Effector CD8-positive, alpha-beta T cell (primary cell): ENCODE results near the gene TRAPPC1.

Experiments
- DNase-seq: peaks from one replicate; lab custom pipeline; 2025; lab: John Stamatoyannopoulos, UW

The TRAPPC1 gene

DNA sequence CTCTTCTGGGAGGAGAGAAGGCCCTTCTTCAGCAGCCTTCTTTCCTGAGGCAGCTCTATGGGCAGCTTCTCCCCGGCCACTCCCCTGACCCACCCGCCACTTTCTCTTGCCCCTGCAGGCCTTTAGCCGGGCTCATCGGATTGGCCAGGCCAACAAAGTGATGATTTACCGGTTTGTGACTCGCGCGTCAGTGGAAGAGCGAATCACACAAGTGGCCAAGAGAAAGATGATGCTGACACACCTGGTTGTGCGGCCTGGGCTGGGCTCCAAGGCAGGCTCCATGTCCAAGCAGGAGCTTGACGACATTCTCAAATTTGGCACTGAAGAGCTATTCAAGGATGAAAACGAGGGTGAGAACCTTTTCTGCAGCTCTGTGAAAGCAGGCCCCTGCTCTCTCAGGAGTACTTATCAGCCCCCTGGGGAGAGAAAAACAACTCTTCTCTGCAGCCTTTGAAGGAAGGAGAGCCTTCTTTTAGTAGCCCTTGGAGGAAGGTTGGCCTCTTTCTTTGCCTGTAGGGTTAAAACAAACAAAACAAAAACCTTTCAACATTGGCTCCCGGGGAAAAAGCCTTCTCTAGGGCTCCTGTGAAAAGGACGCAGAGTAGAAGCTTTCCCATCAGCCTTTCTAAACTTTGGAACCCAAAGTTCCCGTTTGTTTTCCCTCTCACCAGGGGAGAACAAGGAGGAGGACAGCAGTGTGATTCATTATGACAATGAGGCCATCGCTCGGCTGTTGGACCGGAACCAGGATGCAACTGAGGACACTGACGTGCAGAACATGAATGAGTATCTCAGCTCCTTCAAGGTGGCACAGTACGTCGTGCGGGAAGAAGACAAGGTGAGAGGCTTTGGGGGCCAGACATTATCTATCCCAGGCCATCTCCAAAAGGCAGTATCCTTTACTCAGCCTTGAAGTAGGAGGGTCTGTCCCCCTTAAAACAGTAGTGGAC lies 28.3 kb downstream of the TRAPPC1 start:
- no peak for DNase-seq

DNA sequence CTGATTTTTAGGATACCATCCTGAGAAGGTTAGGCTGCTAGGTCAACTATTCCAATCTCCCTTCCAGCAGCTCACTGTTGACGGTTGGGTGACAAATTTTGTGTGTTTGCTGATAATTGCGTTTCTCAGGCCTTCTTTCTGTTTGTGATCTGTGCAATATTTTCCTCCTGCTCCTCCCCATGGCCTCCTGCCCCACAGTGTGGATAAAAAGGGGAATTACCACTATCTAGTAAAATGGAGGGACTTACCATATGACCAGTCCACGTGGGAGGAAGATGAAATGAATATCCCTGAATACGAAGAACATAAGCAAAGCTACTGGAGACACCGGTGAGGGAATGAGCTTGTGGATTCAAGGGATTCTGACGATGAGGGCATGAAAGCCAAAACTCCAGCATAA lies 34.0 kb downstream of the TRAPPC1 start:
- DNase-seq, result no peak

DNA sequence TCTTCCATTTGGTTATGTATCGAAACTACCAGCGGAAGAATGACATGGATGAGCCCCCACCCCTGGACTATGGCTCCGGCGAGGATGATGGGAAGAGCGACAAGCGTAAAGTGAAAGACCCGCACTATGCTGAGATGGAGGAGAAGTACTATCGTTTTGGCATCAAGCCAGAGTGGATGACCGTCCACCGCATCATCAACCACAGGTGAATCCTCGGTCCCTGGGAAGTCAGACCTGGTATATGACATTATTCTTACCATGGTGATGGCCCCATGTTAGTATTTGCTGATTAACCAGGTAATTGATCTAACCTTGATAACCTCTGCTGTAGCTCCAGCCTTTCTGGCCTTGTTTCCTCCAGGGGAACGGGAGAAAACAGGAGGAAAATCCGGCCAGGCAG lies 34.7 kb downstream of the TRAPPC1 start:
- no peak for DNase-seq

DNA sequence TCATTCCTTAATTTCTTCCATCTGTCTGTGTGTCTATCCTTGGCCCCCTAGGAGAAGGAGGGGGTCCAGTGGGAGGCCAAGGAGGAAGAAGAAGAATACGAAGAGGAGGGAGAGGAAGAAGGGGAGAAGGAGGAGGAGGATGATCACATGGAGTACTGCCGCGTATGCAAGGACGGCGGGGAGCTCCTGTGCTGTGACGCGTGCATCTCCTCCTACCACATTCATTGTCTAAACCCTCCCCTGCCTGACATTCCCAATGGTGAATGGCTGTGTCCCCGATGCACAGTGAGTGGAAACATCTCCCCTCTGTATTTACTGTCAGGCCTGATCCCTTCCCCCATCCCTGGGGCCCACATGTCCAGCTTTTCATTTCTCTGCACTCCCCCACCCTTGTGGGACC lies 36.9 kb downstream of the TRAPPC1 start:
- no peak for DNase-seq

DNA sequence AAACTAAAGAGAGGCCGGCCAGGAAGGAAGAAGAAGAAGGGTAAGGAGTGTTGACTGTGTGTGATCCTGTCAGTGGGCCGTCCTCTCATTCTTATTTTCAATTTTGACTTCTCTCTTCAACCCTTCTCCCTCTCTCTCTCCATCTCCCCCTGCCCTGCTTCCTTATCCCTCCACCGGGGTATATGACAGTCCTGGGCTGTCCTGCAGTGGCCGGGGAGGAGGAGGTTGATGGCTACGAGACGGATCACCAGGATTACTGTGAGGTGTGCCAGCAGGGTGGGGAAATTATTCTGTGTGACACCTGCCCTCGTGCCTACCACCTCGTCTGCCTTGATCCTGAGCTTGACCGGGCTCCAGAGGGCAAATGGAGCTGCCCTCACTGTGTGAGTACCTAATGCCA lies 37.5 kb downstream of the TRAPPC1 start:
- DNase-seq, result no peak

DNA sequence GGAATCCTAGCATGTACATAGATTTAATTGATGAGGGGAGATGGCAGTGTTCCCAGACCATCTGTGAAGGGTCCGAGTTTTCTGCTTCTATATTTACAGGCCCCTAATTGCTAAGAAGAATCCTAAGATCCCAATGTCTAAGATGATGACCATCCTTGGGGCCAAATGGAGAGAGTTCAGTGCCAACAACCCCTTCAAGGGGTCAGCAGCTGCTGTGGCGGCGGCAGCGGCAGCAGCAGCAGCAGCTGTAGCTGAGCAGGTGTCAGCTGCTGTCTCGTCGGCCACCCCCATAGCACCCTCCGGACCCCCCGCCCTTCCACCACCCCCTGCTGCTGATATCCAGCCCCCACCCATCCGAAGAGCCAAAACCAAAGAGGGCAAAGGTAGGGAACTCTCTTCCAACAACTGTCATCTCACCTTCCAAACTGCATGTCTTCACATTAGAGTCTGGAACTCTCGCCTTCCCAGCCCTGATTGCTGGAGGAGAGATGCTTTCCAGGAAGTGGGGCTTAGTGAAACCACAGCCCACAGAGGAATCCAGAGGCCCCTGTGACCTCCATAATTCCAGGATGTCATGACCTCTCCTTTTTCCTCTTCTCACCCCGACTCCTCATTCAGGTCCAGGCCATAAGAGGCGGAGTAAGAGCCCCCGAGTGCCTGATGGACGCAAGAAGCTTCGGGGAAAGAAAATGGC lies 38.4 kb downstream of the TRAPPC1 start:
- DNase-seq, result no peak

DNA sequence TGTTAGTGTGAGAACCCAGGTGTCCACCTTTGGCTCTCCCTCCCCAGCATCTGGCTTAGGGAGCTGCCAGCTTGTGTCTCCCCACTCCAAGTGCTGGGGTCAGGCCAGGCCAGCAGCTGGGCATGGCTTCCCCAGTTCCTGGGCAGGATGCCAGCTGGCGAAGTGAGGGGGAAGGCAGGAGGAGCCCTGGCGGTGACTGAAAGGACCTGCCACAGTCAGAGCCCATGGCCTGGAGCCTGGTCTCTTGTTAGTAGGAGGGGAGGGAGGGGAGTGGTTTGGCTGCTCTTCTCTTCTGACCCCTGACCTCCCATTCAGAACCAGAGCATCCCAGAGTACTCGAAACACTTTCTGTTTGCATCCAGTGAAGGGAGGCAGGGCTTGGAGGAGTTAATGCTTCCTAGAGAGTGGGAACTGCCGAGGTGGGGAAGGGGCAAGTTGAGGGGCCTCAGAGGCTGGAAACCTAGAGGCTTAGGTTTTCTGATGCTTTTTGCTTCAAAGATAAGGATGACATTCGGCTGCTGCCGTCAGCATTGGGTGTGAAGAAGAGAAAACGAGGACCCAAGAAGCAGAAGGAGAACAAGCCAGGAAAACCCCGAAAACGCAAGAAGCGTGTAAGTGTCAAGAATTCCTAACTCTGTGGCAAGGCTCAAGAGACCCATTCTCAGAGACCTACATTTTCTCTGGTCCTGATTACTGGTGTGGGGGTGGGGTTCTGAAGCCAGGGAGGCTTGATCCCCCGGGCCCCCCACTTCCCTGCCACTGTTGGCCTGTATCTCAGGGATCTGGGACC lies 42.4 kb downstream of the TRAPPC1 start:
- DNase-seq, result peak; percentile 21

DNA sequence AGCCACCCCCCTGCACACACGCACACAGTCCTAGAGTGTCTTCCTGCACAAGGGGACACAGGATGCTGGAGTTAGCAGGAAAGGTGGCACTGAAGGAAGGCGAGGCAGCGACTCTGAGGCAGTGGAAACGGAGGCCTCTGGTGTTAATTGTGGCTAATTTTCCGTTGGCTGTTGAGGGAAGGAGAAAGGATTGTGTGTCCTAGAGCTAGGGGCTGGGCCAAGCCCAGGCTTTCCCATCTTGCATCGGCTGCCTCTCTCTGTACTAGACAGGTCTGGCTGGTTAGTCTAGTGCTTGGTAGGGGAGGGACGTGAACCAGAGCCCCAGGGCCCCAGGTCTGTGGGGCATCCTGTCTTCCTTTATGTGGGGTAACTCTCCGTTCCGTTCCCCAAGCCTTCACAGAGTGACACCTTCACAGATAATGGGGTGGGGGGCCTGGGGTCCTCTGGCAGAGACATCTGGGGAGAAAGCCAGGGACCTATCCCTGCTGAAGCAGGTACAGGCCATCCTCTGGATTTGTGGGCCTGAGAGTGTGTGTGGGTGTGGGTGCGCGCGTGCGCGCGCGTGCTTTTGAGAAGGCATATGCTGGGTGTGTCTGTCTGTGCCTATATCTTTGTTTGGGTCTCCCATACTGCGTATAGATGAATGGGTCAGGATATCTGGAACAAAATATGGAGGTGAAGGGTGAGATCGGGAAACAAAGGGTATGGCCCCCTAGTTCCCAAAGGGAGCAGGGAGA lies 43.4 kb downstream of the TRAPPC1 start, which contains the start of gene CHD3:
TSS of gene CHD3 (plus strand) at position 606 of the 737 bp plus-strand sequence. CDS start 212 bp downstream, outside the sequence.
- DNase-seq, result no peak

DNA sequence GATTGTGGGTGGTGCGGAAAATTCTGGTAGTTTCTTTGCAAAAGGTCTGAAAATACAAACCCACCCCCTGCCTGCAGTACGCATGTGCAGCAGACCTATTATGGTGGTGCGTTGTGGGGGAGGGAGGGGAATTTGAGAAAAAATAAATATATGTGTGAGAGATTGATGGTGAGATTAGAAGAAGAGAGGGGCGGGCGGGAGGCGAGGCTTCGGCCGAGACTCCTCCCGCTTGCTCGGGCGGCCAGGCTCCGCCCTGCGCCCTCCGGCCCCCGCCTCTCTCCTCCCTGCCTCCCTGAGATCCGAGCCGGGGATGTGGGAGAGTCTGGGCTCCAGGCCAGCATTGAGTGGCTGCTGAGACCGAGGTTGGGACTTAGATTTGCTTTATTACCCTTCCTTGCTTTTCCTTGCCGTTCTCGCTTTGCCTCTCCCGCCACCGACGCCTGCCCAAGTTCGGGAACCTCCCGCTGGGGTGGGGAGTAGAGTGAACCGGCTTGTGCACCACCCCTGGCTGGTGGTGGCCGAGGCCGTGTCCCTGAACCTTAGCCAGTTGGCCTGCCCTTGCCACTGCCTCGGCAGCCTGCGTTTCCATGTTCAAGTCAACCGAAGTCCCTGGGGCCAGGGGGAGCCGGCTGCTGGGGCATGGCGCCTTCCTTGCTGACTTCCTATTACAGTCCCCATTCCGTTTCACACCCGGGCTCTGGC lies 44.1 kb downstream of the TRAPPC1 start:
- peak; percentile 80 for DNase-seq

DNA sequence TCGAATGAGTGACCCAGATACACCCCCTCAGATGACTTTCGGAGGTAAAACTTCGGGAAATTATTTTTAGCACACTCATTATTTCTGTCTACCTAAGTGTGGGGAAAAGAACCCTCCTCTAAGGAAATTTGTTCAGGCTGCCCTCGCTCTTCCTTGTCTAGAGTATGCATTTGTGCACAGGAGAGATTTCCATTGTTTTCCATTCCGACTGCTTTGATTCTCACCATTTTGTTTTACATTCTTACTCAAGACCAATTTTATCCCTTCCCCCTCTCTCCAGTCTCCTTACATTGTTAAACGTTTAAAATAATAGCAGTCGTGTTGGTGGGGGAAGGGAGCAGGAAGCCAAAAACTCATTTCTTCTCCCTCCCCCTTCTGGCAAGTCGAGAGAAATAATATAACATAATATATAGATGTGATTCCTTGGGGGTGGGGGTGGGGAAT lies 44.7 kb downstream of the TRAPPC1 start:
- no peak for DNase-seq

DNA sequence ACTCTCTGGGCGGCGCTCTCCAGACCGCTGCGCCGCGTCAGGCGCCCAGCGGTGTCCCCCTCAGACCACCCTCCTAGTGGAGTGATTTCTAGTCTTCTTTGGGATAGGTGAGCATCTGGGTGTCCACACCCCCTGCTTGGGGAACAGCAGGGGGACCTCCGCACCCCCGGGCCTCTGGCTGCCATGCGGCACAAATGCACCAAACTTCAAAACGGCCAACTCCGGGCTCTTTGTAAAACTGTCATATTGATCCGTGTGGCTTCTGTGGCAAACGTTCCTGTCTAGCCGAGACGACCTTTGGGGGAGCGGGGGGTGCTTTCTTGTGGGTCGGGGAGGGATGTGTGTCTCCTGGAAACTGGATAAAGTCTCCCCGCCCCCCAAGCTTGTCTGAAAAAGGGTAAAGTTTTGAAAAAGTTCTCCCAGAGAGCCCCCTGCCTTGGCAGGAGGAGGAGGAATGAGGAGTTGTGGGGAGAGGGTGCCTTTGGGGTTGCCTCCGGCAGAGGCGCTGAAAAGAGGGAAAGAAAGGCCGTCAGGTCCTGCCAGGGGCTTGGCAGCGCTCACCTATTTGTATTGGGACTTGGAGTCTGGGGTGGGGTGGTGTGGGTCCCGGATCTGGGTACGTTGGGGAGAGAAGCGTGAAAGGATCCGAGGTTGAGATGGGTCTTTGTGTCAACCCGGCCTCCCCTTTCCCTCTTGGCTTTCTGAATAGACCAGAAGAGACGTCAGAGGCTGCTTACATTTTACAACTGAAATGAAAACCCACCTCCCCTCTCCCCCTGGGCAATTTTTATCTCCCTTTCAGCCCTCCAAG lies 45.3 kb downstream of the TRAPPC1 start:
- DNase-seq, result peak; percentile 65

DNA sequence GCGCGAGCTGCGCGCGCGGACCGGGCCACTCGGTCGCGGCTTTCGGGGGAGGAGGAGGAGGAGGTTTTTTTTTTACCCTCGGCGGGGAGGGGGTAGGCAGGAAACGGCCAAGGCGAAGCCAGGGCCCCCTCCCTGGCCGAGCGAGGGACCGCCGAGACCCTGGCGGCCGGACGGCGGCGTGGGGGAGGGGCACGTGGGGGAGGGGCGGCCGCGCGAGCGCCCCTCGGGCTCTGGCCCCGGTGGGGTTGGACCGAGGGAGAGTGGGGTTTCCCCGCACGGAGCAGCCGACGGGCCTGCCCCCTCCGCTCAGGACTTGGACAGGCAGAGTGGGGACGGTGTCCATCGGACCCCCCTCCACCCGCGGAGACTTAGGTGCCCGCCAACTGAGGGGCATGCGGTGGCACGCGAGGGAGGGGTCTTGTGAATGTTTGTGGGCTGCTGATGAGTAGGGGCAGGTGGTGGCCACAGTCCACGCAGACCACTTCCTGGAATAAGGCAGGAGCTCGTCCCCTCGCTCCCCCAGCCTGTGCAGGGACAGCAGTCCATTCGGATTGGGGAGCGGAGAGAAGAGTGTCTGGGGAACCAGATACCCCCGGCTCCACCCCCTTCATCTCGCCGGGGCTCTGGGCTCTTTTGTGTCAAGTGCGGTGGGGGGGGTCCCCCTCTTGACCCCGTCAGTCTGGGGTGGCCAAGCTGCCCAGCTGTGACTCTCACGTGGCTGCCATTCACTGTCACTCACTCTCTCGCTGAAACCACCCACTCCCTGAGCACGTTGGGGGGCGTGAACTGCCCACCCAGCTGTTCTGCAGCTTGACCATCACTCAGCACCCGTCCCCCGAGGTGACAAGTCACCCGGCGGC lies 46.1 kb downstream of the TRAPPC1 start:
- peak; percentile 29 for DNase-seq

DNA sequence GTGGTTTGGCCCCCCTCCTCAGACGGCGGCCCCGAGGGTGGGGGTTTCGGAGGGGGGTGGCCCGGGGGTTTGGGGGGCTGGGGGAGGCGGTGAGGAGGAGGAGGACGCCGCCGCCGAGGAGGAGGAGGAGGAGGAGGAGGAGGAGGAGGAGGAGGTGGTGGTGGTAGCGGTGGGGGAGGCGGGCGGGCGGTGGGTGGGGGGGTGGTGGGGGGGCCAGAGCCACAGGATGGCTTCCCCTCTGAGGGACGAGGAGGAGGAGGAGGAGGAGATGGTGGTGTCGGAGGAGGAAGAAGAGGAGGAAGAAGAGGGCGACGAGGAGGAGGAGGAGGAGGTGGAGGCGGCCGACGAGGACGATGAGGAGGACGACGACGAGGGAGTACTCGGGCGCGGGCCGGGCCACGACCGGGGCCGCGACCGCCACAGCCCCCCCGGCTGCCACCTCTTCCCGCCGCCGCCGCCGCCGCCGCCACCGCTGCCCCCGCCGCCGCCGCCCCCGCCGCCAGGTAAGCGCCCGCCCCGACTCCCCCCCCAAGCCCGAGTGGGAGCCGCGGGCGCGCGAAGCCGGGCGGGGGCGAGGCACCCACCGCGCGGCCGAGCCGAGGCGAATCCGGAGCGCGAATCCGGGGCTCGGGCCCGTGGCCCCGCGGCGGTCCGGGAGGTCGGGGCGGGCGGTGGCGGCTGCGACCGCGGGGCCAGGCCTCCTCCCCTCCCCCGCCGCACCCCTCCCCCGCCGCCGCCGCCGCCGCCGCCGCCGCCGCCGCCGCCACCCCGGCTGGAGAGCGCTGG lies 47.0 kb downstream of the TRAPPC1 start:
- peak; percentile 9 for DNase-seq

DNA sequence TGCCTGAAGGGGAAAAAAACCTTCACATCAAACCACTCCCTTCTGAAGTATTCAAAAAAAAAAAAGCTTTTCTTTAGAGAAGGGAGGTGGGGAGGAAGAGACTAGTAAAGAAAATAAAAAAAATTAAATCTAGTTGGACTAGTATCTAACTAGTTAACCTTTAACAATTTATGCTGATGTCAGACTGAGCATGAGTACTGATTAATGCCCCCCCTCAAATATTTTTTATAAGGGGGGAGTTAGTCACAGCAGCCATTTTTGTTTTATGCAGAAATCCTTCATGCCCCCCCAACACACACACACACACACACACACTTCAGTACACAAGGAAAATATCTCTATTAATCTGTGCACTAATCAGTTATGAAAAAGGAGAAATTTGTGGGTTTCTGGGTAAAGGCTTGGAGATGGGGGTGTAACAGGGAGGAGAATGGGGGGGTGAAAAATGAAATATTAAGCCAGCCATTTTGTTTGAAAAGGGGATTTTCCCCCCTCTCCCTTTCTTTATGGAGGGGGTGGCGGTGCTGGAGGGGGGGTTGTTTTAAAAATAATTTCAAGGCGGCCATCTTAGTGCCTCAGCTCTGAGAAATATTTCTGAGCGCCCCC lies 47.9 kb downstream of the TRAPPC1 start:
- peak; percentile 34 for DNase-seq

DNA sequence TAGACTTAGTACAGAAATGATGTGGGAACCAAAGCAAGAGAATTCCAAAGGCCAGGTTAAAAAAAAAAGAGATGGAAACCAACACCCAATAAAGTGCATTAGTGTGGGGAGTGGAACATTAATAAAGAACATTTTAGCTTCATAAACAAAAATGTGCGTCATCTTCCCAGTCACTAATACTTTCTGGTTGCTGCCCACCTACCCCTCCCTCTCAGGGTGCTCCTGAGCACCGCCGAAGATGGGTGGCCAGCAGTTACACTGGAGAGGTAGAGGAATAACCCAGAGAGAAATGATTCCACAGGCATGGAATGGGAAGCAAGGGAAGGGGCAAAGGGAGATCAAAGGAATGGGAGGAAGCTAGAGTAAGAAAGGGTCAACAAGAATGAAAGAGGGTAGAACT lies 49.1 kb downstream of the TRAPPC1 start:
- no peak for DNase-seq

DNA sequence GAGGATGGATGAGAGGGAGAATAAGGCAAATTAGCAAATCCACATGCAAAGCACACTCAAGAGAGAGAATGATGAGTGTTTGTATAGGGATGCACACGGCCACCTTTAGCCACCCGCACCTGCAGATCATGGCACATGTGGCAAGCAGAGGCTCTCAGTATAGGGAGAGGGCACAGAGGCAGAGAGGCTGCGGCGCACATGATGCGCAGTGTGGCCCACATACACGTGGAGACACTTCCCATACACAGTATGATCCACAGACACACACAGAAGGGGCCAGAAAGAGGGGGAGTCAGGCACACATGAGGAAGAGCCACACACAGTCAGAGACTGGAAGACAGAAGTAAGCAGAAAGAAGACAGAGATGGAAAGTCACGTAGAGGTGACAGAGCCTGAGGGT lies 49.7 kb downstream of the TRAPPC1 start:
- DNase-seq, result no peak

DNA sequence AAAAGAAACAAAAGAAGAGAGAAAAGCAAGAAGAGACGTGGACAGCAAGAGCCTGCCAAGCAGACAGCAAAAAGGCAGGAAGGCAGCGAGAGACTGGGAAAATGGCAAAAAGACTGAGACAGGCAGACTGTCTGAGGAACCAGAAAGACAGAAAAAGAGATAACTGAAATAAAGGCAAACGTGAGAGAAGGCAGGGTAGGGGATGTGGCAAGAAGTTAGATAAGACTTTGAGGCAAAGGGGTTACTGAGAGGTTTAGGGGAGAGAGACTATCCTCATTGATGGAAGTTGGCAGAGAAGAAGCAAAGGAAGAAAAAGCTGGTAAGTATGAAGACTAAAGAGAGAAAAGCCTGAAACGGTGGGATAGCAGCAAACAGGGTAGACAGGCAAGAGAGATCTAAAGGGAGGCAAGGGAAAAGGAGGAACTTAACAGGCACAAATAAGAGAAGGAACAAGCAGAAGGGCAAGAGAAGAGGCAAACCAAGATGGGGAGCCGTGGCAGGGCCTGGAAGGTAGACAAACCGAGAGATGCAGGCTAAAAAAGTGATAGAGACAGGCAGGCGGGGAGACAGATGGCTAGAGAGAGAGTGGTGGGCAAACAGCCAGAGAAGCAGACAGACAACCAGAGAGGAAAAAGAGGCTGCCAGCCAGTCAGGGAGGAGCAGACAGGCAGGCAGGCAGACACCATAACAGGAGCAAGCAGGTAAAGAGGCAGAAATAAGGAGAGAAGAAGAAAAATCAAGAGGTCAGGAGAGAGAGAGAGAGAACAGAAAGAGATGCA lies 50.3 kb downstream of the TRAPPC1 start:
- DNase-seq, result no peak
